A673 (cell line): ENCODE measurements around the gene ATXN10.

ENCODE experiments used
- EZH2 ChIP-seq: fragments of 200-600 bp; sonication (generic); IDR thresholded peaks from 2 replicates; pipeline ENCODE4 v1.6.1; 2017; ENCODE audit warnings: borderline replicate concordance, low read depth, mild to moderate bottlenecking, mixed read lengths, antibody characterized with exemption, low read length; ENCODE audit not compliant: poor library complexity, severe bottlenecking
- TF ChIP-seq, protein P1 (sequence below): fragments of 300-800, 200-600 bp; sonication (generic); conservative IDR thresholded peaks from 2 replicates; pipeline ENCODE4 v1.5.1; 2017; ENCODE audit warnings: low read depth, mild to moderate bottlenecking, antibody characterized with exemption, low read length, moderate library complexity, mixed read lengths

DNA sequence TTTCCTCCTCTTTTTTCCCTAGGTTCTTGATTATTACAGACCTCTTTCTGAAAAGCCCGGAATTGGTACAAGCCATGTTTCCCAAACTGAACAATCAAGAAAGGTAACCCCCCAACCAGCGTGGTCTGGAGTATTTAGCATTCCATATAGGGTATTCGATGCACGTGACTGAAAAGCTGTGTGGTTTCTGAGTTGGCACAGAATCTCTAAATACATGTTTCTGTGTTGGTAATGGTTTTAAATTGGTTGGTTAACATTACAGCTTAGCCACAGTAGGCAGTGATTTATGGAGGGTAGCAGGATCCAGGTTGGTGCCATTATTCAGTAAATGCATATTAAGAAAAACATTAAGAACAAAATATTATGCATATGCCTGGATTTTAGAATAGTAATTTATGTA, 46.8 kb downstream of the ATXN10 start:
- TF ChIP-seq, protein P1, sequence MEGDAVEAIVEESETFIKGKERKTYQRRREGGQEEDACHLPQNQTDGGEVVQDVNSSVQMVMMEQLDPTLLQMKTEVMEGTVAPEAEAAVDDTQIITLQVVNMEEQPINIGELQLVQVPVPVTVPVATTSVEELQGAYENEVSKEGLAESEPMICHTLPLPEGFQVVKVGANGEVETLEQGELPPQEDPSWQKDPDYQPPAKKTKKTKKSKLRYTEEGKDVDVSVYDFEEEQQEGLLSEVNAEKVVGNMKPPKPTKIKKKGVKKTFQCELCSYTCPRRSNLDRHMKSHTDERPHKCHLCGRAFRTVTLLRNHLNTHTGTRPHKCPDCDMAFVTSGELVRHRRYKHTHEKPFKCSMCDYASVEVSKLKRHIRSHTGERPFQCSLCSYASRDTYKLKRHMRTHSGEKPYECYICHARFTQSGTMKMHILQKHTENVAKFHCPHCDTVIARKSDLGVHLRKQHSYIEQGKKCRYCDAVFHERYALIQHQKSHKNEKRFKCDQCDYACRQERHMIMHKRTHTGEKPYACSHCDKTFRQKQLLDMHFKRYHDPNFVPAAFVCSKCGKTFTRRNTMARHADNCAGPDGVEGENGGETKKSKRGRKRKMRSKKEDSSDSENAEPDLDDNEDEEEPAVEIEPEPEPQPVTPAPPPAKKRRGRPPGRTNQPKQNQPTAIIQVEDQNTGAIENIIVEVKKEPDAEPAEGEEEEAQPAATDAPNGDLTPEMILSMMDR: no peak
- no peak for TF ChIP-seq EZH2
